Measurements from ENCODE around the gene GRID2IP.

GRID2IP gene

DNA sequence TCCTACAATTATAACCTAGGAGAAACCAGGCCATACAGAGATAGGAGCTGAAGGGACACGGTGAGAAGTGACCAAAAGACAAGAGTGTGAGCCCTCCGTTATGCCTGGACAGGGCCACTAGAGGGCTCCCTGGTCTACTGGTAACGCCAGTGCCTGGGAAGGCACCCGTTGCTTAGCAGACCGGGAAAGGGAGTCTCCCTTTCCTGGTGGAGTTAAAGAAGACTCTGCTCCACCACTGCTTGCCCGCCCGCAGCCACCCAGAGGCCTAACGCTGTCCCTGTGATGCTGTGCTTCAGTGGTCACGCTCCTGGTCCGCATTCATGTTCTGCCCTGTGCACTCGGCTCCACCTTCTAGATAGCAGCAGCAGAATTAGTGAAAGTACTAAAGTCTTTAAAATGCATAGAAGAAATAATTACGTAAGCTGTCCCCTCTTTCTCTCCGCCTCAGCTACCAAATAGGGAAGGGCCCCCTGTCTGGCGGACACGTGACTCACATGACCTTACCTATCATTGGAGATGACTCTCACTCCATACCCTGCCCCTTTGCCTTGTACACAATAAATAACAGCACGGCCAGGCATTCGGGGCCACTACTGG, 34.8 kb downstream of the GRID2IP start:
- peak; percentile 76 for DNase-seq

DNA sequence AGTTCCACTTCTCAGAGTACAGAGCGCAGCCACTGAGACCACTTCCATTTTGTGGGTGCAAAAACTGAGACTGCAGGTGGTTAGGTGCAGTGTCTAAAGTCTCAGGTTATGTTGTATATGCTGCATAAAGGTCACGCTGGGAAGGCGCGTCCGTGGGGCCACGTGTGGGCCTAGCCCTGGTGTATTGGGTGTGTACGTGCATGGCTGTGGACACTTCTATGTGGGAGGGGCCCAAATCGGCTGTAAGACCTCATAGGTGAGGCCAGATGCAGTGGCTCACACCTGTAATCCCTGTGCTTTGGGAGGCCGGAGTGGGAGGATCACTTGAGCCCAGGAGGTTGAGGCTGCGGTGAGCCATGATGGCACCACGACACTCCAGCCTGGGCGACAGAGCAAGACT, 37.7 kb downstream of the GRID2IP start:
- DNase-seq = no peak

DNA sequence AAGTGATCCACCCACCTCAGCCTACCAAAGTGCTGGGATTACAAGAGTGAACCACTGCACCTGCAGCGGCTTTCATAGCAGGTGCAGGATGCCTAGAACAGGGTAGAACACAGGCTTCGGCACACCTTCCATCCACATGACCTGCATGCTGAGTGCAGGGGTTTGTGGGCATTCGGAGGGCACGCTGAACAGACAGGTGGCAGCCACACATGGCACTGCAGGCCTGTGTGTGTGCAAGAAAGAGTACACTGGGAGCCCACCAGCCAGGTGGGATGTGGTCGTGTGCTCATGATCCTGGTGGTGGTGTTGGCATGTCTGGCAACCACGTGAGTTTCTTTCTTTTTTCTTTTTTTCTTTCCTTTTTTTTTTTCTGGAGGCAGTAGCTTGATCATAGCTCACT, 38.4 kb downstream of the GRID2IP start:
- DNase-seq = no peak

DNA sequence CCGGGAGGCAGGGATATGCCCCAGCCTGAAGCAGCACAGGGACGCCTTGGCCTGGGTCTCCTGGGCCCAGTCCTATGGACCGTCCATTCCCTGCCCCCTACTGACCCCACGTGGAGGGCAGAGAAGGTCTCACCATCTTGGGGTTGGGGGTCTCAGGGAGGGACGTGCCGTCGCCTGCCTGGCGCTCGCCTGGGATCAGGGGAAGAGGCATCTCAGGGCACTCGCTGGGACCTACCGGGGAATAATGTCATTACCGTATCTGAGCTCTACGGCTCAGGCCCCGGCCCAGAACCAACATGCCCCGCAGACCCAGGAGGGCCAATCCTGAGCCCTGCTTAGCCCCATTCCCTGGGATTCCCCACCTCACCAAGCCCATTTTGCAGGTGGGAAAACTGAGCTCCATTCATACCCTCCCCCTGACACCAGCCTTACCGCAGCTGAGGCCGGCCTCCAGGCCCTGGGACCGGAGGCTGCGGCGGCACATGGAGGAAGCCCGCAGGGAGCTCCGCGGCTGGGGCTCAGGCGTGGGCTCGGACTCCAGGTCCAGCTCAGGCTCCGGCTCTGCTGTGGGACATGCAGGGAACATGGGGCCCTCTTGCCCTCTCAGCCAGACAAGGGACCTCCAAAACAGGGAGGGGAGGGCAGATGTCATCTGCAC, 40.7 kb downstream of the GRID2IP start:
- no peak for DNase-seq

DNA sequence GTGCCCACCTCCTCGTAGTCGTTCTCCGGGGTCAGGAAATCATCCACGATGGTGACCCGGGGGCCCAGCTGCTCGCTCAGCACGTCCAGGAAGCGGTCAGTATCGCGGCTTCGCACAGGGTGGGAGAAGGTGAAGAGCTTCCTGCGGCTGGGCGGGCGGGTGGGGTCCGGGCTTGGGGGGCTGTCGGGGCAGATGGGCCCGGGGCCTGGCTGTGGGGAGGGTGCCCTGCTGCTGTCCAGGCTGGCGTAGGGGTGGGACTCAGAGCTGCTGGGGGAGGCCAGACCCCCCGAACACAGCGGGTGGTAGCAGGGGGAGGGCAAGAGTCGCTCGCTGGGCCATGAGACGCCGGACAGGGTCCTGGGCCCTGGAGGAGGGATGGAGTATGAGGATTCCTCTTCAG, 42.3 kb downstream of the GRID2IP start:
- no peak for DNase-seq

DNA sequence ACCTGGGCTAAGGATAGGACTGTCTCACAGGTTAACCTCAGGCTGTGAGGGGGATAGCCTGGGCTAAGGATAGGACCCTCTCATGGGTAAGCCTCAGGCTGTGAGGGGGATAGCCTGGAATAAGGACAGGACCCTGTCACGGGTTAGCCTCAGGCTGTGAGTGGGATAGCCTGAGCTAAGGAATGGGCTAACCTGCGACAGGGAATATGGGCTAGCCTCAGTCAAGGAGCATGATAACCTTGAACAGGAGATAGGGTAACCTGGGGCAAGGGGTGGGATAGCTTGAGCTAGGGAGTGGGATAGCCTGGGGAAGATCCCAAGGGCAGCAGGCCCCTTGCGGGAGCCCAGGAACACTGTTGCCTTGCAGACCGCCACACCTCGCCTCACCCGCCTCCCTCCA, 42.7 kb downstream of the GRID2IP start:
- no peak for DNase-seq

DNA sequence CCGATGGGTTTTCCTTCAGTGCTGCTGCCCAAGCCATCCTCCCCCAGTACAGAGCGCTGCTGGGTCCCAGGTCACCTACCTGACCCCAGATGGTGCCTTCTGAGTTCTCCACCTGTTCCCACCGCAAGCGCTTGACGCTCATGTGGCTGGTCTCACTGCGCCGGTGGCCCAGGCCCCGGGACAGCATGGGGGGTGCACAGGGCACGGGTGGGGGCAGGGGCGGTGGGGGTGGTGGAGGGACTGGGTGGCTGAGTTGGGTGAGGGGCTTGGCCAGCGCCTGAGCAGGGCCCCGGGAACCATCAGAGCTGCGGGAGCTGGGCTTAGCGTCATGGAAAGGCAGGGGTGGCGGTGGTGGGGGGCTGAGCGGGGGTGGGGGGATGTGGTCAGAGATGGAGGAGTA, 43.4 kb downstream of the GRID2IP start:
- no peak for DNase-seq

DNA sequence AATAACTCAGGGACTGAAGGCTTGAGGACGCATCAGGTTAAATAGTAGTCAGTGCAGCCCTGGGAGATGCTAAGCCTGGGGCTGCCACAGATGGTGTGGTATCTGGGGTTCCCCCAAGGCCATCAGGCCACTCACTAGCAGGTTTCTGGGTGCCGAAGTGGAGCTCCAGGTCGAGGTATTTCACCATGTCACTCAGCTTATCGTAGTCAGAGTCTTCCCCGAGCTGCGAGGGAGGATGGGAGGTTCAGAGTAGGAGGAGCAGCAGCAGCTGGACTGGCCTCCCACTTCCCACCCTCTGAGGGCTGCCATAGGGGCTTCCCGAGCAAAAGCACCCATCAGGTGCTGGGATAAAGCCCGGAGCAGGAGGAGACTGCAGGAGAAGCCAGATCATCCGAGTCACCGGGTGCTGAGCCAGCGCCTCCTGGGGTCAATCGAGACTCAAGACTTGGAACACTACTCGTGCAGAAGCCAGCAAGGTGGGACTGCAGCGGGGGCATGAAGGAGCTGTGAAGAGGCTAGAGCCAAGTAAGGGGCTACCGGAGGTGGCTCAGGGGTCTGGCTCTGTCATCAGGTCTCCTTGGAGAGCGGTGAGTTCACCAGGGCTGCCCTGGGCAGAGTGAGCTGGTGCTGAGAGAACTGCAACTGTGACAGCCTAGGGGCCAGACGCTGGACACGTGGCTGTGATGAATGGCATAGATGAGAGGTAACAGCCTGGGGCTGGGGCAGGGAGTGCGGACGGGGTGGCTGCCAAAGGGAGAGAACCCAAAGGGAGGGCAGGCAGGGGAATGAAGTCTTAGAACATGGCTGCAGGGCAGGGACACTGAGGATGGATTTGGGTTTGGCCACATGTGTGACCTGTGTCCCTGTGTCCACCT, 45.3 kb downstream of the GRID2IP start:
- DNase-seq = no peak

DNA sequence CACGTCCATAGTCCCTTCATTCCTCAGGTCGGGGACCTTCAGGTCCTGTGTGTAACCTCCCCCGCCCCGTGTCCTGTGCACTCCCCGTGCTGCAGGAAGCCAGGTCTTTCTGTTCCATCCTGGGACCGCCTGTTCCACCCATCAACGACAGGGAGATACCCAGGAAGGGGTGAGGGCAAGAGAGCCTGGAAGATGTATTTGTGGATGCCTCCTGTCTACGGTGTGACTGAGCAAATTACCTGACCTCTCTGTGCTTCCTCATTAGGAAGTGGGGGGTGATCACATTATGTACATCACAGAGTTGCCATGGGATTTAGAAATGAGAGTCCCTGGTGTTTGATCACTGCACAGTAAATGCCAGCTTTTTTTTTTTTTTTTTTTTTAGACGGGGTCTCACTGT, 46.3 kb downstream of the GRID2IP start:
- no peak for DNase-seq

DNA sequence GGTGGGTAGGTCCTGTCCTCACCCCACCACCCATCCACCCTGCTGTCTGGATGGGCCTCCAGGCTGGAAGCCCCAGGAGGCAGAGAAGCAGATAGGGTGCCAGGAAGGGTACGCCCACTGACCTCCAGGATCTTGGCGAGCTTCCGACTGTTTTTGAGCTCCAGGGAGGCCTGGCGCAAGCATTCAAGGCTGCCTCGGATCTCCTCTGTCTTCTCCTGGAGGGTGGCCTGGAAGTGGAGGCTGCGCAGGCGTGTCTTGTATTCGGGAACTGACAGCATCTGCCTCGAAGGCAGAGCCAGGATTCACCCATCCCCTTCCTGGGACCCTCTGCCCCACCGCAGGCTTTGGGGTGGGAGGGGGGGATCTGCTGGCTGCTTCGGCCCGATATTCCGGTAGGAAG, 48.4 kb downstream of the GRID2IP start:
- no peak for DNase-seq

DNA sequence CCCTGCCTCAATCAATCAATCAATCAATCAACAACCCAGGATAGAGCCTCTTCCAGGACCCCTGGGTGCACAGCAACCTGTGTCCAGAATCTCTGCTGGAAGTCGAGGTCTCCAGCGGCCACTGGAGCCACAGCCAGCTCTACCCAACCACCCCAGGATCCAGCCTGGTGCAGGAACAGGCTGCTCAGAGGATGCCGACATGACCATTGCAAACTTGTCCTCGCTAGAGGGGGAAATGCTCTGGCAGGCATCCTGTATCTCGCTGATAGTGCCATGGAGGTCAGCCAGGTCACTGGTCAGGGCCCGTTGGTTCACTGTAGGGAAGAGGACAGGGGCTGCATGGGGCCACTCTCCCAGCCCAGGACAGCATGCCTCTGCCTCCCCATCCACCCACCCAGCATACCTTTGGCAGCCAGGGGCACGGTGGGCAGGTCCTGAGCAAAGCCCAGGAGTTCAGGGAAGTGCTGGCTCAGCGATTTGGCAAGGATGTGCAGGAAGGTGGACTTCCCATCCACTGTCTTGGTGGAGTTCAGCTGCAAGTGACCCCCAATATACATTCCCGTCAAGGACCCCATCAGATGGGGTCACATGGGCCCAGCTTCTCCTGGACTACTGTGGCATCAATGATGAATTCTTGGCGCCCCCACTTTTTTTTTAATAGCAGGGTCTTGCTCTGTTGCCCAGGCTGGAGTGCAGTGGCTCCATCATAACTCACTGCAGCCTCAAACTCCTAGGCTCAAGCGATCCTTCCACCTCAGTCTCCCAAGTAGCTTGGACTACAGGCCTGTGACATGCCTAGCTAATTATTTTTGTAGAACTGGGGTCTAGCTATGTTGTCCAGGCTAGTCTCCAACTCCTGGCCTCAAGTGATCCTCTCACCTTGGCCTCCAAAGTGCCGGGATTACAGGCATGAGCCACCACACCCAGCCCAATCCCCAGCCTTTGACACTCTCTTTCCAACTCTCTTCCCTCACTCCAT, 49.4 kb downstream of the GRID2IP start:
- DNase-seq = no peak

DNA sequence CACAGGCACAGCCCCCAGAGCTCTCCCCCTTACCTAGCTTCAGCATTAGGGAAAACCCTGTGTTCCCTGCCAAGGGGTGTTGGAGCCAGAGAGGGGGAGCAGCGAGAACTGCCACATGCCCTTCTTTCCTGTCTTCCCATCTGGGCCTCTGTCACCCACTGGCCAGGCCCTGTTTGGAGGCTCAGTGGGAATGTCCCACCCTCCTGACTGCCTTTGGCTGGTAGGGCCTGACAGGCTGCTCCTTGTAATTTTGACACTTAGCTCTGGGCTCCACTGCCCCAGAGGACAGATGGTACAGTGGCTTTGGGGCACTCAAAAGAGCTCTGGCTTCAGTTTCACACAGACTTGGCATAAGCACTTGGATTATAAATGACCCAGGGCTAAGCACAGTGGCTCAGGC, 50.6 kb downstream of the GRID2IP start:
- no peak for DNase-seq

DNA sequence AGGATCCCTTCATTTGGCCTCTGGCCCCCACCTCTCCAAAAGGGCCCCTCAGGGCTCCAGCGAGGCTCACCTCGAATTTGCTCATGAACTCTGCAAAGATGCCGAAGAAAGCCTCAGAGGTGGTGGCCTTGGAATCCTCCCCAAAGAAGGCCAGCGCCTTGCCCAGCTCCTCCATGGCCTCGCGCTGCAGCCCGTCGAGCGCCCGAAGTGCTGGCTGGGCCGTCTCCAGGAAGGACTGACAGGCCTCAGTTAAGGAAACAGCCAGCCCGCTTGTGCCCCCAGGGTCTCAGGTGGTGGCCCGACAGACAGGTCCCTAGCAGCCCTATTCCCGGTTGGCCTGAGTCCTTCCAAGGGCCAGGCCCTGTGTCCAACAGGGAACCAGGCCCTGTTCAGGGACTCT, 53.3 kb downstream of the GRID2IP start:
- DNase-seq = no peak

DNA sequence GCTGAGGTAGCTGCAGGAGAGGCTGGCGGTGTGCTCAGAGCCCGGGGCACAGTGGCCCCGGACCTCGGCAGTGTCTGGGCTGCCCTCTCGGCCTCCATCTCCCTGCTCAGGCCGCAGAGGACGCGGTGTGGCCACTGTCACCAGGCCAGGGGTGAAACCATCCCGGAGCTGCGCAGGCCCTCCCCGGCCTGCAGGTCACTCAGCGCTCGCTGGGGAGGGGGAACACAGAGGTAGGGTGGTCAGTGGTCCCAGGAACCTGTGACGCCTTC, 53.7 kb downstream of the GRID2IP start:
- no peak for DNase-seq

DNA sequence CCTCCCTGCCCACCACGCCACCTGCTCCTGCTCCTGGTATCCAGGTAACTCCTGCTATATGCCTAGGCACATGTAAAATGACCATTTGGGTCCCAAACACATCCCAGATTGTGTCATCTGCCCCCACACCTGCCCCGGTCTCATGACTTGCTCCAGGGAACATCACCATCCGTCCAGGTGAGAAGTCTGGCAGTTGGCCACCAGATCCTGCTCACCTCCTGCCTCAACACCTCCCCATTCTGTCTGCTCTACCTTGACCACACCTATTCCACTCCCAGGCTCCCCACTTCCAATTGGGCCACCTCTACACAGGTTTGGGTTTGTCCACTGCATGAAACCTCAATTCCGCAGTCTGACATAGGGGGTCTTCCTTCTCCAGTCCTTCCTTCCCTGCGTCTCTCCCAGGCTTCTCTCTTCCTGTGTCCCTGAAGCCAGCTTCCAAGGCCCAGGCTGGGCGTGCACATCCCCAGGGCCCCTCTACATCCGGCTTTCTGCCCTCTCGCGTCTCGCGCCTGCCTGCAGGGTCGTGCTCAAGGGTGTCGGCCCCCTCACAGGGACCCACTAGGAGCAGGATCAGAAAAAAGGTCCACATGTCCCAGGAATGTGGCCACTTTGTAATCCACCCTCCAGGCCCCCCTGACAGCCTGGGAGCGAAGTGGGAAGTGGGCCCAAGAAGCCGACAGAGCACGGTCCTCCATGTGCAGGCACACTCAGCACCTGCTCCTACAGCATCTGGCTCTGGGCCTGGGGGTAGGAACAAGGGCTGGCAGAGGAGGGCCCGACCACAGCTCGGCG, 54.2 kb downstream of the GRID2IP start:
- no peak for DNase-seq

DNA sequence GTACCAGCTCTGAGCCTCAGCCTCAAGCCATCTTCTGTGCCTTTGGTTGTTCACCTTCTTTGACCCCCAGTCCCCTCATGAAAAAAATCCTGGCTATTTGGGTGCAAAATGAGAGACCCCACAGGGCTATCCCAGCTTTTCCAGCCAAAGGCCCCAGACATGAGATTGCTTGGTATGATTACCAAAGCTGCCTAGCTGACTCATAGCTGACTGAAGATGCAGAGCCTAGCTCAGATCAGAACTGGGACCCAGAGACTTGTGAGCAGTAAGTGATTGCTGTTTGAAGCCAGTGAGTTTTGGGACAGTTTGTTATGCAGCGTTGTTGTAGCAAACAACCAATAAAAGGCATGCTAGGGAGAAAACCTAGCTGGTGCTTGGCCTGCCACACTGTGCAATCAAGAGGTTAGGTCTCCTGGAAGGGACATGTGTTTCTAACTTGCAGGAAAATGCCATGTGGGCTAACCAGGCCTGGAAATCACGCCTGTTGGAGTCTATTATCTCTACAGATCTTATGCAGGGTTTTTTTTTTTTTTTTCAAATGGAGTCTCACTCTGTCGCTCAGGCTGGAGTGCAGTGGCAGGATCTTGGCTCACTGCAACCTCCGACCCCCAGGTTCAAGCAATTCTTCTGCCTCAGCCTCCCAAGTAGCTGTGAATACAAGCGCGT, 55.5 kb downstream of the GRID2IP start:
- DNase-seq = no peak

DNA sequence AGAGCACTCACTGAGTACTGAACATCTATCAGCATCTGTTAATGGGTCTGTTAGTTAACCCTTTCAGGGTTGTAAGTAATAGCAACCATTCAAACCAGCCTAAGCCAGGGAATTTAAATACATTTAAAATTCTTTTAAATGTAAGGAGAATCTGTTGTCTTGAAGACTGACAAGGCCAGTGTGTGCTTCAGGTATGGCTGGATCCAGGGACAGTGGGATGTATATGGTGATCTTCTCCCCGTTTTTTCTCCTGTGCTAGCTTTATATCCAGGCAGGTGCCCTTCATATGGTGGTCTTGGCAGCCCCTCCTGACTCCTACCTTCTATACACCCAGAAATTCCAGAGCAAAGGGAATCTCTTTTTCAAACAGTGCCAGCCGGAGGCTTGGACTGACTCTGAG, 56.9 kb downstream of the GRID2IP start:
- DNase-seq = no peak

DNA sequence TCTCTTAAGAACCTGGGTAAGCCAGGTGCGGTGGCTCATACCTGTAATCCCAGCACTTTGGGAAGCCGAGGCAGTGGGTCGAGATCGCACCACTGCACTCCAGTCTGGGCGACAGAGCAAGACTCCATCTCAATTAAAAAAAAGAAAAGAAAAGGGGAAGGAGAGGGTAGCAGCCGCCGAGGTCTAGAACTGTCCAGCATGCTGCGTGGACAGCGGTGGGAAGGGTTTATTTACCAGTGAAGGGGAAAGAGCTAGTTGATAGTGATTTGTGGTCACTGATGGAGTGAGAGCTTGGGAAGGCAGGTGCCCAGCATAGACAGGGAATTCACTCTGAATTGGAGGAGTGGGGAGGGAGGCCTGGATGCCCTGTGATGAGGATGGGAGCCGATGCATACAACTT, 60.1 kb downstream of the GRID2IP start:
- no peak for DNase-seq

DNA sequence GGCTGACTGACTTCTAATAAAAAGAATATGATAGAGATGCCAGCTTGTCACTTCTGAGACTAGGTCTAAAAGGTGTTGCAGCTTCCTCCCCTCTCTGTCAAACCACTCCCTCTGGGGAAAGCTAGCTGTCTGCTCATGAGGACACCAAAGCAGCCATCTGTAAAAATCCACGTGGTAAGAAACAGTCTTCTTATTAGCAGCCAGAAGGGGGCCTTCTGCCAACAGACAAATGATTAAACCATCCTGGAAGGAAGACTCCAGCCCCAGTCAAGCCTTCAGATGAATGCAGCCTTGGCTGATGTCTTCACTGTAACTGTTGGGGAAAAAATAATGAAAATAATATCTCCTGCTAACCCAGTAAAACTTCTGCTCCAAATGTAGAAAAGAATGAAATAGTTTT, 61.6 kb downstream of the GRID2IP start:
- DNase-seq = no peak

DNA sequence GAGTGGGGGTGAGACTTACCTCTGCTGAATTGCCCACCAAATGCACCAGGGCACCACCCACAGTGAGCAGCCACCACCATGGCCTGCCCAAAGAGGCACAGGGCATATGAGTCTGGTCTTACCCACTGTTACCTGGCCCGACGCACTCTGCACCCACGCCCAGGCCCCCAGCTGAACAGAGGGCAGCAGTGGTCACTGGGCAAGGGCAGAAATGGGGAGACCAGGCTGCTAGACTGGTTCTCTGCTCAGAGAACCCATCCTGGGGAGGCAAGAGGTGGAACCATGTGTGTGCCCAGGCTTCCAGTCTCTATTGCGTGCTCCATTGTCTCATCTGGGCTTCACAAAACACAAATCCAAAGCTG, 64.1 kb downstream of the GRID2IP start:
- no peak for DNase-seq

DNA sequence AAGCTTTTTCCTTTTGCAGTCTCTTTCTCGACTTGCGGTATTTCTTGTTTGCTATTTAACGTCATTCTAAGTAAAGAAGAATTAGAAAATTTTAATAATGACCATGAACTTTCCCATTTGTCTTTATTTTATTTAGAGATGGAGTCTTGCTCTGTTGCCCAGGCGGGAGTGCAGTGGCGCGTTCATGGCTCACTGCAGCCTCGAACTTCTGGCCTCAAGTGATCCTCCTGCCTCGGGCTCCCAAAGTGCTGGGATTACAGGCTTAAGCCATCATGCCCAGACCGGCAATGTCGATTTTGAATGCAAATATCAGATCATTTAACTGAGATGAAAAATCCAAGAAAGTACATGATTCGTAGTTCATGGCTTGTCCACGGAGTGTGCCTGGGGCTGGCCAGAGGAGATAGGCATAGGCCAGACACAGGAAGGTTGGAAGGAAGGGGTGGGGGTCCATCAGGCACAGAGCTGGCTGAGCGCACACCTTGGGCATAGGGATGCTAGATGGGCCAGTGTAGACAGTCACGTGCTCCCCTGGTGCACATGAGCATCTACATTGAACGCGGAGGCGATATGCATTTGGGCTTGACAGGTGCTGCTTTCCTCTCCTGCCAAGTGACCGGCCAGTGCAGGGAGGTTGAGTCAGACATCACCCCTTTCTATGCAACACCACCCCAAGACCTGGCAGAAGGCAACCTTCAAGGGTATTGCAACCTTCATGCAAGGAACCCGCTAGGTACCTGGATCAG, 64.7 kb downstream of the GRID2IP start:
- no peak for DNase-seq
